B cell (primary cell): Measurements from ENCODE around the gene SMLR1. TPM values are rescaled to one million over a fixed set of nuclear protein-coding genes. Genes with fewer than 3 reads are reported as not detected.
A peak's percentile ranks its signal among the peaks of the same experiment; 100 is the strongest.

ENCODE experiments used
- ATAC-seq: fragments of 200-7000 bp; cut with Tn5 transposase; one replicate; pipeline ENCODE4 v1.10.0; 2021; ENCODE audit warnings: low read depth, mild to moderate bottlenecking, moderate number of reproducible peaks, moderate library complexity
- CTCF ChIA-PET: fragments of 350-600 bp; sonication (Branson Sonifier 250); formaldehyde crosslinking; loops from one replicate; lab custom pipeline; 2021; ENCODE audit warnings: antibody characterized with exemption, inconsistent platforms; lab: Charles Lee
- POLR2A ChIA-PET: fragments of 350-600 bp; sonication (Branson Sonifier 250); formaldehyde crosslinking; loops from one replicate; lab custom pipeline; 2021; ENCODE audit warnings: antibody characterized with exemption; lab: Charles Lee
- DNase-seq: peaks from one replicate; pipeline ENCODE4 v3.0.0; 2013
- H2AFZ ChIP-seq: 2 replicates; pipeline ENCODE4 v1.6.1; 2012; ENCODE audit warnings: mild to moderate bottlenecking, low read depth, low read length; ENCODE audit not compliant: insufficient read depth, poor library complexity, severe bottlenecking
- H3K27ac ChIP-seq, 2 donors: 1 replicate in 1 of 2; 2 replicates in 1 of 2; pipeline ENCODE4 v1.5.1; 2012 to 2013; ENCODE audit warnings: low read length in 2 of 2, mild to moderate bottlenecking in 2 of 2, moderate library complexity in 1 of 2
- H3K27me3 ChIP-seq, 4 experiments: fragments of 200-600 bp in 1 of 4; sonication (generic) in 1 of 4; replicated peaks in 1 of 4; 1 replicate in 2 of 4; 2 replicates in 2 of 4; pipeline versions ENCODE4 v1.6.1 to v1.7.0; 2013 to 2016; ENCODE audit warnings: low read length in 3 of 4, mild to moderate bottlenecking in 2 of 4, mixed read lengths in 1 of 4, moderate library complexity in 1 of 4; ENCODE audit not compliant: insufficient read depth in 4 of 4, control insufficient read depth in 3 of 4; ENCODE audit errors: control extremely low read depth in 1 of 4
- H3K36me3 ChIP-seq, 2 experiments: replicated peaks in 1 of 2; 1 replicate in 1 of 2; 2 replicates in 1 of 2; pipeline versions ENCODE4 v1.6.1 to v1.7.1; 2013; ENCODE audit warnings: low read length in 1 of 2; ENCODE audit not compliant: insufficient read depth in 2 of 2, control insufficient read depth in 1 of 2; ENCODE audit errors: control extremely low read depth in 1 of 2, extremely low read depth in 1 of 2
- H3K4me1 ChIP-seq, 2 donors: fragments of 200-600 bp in 1 of 2; sonication (generic) in 1 of 2; 1 replicate in 1 of 2; 2 replicates in 1 of 2; pipeline versions ENCODE4 v1.5.1 to v1.6.1; 2013 to 2017; ENCODE audit warnings: low read length in 2 of 2; ENCODE audit not compliant: control insufficient read depth in 2 of 2, insufficient read depth in 2 of 2
- H3K4me2 ChIP-seq: replicated peaks from 2 replicates; pipeline ENCODE3; 2012; ENCODE audit warnings: mild to moderate bottlenecking, low read depth, low read length; ENCODE audit not compliant: poor library complexity, severe bottlenecking
- H3K4me3 ChIP-seq, 5 experiments: fragments of 200-600 bp in 1 of 5; sonication (generic) in 1 of 5; 1 replicate in 3 of 5; 2 replicates in 2 of 5; pipeline versions ENCODE4 v1.5.1 to v1.7.0; 2011 to 2016; ENCODE audit warnings: low read length in 4 of 5, mild to moderate bottlenecking in 4 of 5, low read depth in 2 of 5, control low read depth in 1 of 5, moderate library complexity in 1 of 5; ENCODE audit not compliant: insufficient read depth in 1 of 5; ENCODE audit errors: control extremely low read depth in 1 of 5, extremely low read depth in 1 of 5
- H3K79me2 ChIP-seq: fragments of 200-600 bp; sonication (generic); one replicate; pipeline ENCODE4 v1.6.0; 2016; ENCODE audit warnings: low read length; ENCODE audit not compliant: control insufficient read depth, insufficient read depth
- H3K9ac ChIP-seq: fragments of 200-600 bp; sonication (generic); 2 replicates; pipeline ENCODE4 v1.6.1; 2017; ENCODE audit warnings: mild to moderate bottlenecking, low read length, moderate library complexity
- H3K9me3 ChIP-seq, 3 donors: one replicate each; pipeline versions ENCODE4 v1.6.1 to v1.7.1; 2013; ENCODE audit warnings: low read length in 2 of 3; ENCODE audit not compliant: control insufficient read depth in 2 of 3, insufficient read depth in 1 of 3; ENCODE audit errors: control extremely low read depth in 1 of 3
- H4K20me1 ChIP-seq: 2 replicates; pipeline ENCODE4 v1.6.0; 2012; ENCODE audit warnings: mild to moderate bottlenecking, low read length; ENCODE audit not compliant: insufficient read depth, control insufficient read depth, poor library complexity, severe bottlenecking
- H3K27ac Mint-ChIP-seq: one replicate; pipeline ENCODE4 v1.8.0; 2021; ENCODE audit warnings: mixed read lengths
- H3K27me3 Mint-ChIP-seq: one replicate; pipeline ENCODE4 v1.8.0; 2021; ENCODE audit warnings: mixed read lengths
- H3K4me1 Mint-ChIP-seq: one replicate; pipeline ENCODE4 v1.8.0; 2021; ENCODE audit warnings: mixed read lengths
- H3K4me3 Mint-ChIP-seq: one replicate; pipeline ENCODE4 v1.8.0; 2021; ENCODE audit warnings: mixed read lengths
- H3K9me3 Mint-ChIP-seq: one replicate; pipeline ENCODE4 v1.8.0; 2022; ENCODE audit warnings: mixed read lengths; ENCODE audit not compliant: insufficient read depth
- EZH2 ChIP-seq: IDR thresholded peaks from 2 replicates; pipeline ENCODE4 v1.6.1; 2012; ENCODE audit warnings: borderline replicate concordance, low read depth, mild to moderate bottlenecking, moderate library complexity, low read length; ENCODE audit not compliant: insufficient read depth, poor library complexity, severe bottlenecking
- WGBS: methylation state at CpG from one replicate; pipeline ENCODE4 v1.1.5; 2013; ENCODE audit warnings: missing lambda C conversion rate; ENCODE audit not compliant: insufficient coverage; 5-methylcytosine and 5-hydroxymethylcytosine counted together
- intact Hi-C: fragments of 100-400 bp; cut with micrococcal nuclease; formaldehyde crosslinking; loops from one replicate; pipeline ENCODE4 v1.10.0; 2022
- polyA plus RNA-seq: library from polyadenylated mRNA; depleted of rRNA; stranded (reverse); fragments of >200 nt; gene quantifications from 2 replicates; pipeline ENCODE4 v1.2.3, GENCODE V29; 2012
- total RNA-seq, 2 donors: library from RNA; stranded (reverse); fragments of 120-200 nt in 1 of 2; gene quantifications; 1 replicate in 1 of 2; 2 replicates in 1 of 2; pipeline versions ENCODE4 v1.2.3 to v1.2.4, GENCODE V29; 2013 to 2022
- TF ChIP-seq, protein P1 (sequence below): fragments of 200-600 bp; IDR thresholded peaks from one replicate; pipeline ENCODE4 v1.8.0; 2022; ENCODE audit warnings: antibody characterized with exemption, mild to moderate bottlenecking

SMLR1 gene
- total and polyA plus RNA-seq, 2 donors (not counting 1 experiment from before 2014, with no cell fraction given): not detected

DNA sequence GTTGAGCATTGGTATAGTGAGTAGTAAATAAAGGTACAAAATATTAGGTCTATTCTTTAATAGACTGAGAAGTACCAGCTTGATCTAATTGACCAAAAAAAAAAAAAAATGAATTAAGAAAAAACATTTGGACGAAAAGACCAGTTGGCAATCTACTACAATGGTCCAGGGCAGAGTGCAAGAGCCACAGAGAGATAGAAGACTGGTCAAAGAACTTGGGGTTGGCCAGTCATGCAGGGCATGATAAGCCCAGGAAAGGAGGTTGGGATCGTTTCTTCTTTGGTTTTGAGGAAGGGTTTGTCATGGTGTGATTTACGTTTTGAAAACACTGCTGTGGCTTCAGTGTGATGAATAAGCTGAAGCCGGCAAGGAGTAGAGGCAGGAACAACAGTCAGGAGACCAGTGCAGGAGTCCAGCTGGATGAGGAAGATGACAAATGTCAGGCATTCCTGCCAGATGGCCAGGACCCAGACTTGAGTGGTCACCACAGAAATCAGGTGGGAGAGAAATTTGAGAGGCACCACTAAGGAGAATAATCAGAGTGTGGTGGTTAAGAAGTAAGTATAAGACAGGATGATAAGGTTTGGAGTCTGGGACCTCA, 14.0 kb downstream of the SMLR1 start:
- H3K4me2 ChIP-seq: no peak overlapping the region
- POLR2A ChIA-PET: no interaction called here
- no peak overlapping the region for H3K9ac ChIP-seq
- H3K4me3 Mint-ChIP-seq: no peak overlapping the region
- H3K36me3 ChIP-seq: peaks cover 0 to 10% of the 10 kb centered on the region in 2 experiments
- TF ChIP-seq, protein P1, sequence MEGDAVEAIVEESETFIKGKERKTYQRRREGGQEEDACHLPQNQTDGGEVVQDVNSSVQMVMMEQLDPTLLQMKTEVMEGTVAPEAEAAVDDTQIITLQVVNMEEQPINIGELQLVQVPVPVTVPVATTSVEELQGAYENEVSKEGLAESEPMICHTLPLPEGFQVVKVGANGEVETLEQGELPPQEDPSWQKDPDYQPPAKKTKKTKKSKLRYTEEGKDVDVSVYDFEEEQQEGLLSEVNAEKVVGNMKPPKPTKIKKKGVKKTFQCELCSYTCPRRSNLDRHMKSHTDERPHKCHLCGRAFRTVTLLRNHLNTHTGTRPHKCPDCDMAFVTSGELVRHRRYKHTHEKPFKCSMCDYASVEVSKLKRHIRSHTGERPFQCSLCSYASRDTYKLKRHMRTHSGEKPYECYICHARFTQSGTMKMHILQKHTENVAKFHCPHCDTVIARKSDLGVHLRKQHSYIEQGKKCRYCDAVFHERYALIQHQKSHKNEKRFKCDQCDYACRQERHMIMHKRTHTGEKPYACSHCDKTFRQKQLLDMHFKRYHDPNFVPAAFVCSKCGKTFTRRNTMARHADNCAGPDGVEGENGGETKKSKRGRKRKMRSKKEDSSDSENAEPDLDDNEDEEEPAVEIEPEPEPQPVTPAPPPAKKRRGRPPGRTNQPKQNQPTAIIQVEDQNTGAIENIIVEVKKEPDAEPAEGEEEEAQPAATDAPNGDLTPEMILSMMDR: no peak
- no peak overlapping the region for H2AFZ ChIP-seq
- H4K20me1 ChIP-seq: no peaks in the 10 kb centered on the region
- WGBS: 54% methylated on average over 4 of the region's 4 CpGs
- no peak for DNase-seq
- H3K27me3 Mint-ChIP-seq: no peaks in the 10 kb centered on the region
- CTCF ChIA-PET: interaction anchor here (1.0 kb wide), 1 partner anchor 520 kb away, joined by 4 read pairs; no protein-coding TSS in a partner anchor
- H3K27ac ChIP-seq: no peak overlapping the region
- no peak overlapping the region for H3K27ac Mint-ChIP-seq
- H3K4me1 Mint-ChIP-seq: peaks cover 2% of the 10 kb centered on the region
- H3K9me3 ChIP-seq: no peaks in the 10 kb centered on the region
- intact Hi-C loops: no loop called here
- no peaks in the 10 kb centered on the region for H3K27me3 ChIP-seq
- H3K4me3 ChIP-seq: no peak overlapping the region
- no peaks in the 10 kb centered on the region for H3K9me3 Mint-ChIP-seq
- no peak for ATAC-seq
- H3K79me2 ChIP-seq: no peaks in the 10 kb centered on the region
- no peaks in the 10 kb centered on the region for H3K4me1 ChIP-seq

DNA sequence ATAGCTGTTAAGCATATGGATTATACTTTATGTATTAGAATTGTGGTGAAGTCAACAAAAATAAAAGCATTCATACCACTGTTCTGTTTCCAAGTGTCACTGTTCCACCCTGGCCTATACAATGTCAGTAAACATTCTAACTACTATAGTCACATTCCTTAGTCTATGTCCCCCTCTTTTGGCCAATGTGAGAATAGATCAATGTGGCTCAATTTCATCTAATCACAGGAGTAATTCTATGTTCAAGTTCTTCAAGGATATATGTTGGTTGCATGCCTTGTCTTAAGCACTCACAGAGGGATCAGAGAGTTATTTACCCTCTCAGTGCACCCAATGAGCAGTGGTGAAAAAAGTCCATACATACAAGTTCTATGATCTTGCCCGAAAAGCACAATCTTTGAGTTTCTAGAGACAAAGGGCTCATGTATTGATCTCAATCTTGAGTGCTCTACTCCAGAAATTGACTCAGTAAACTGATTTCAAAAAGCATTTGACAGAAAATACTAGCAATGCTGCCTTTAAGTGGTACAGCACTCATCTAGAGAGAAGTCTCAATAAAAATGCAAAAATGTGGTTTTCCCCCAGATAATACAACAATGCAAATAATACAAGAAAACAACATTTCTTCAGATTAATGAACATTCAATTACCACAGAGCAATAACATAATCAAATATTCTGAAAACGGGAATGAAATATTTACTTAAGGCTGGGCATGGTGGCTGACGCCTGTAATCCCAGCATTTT, 16.5 kb downstream of the SMLR1 start:
- WGBS: 88% methylated on average over 3 of the region's 3 CpGs
- H3K27ac Mint-ChIP-seq: no peak overlapping the region

More for the DNA sequence above, 16.5 kb downstream of the SMLR1 start:
- H3K4me1 ChIP-seq: peaks cover 12 to 19% of the 10 kb centered on the region in 2 donors
- no peaks in the 10 kb centered on the region for H4K20me1 ChIP-seq
- peaks cover 0 to 10% of the 10 kb centered on the region in 2 experiments for H3K36me3 ChIP-seq
- no peaks in the 10 kb centered on the region for H3K79me2 ChIP-seq
- DNase-seq (peak; percentile 52), ATAC-seq (peak; percentile 39)
- H3K9me3 ChIP-seq: no peaks in the 10 kb centered on the region
- H2AFZ ChIP-seq: no peak overlapping the region
- no peaks in the 10 kb centered on the region for H3K9me3 Mint-ChIP-seq
- peaks cover 21% of the 10 kb centered on the region for H3K4me1 Mint-ChIP-seq
- H3K27me3 ChIP-seq: no peaks in the 10 kb centered on the region
- TF ChIP-seq, protein P1: peak; percentile 61
- no peak for TF ChIP-seq EZH2
- ChIA-PET CTCF (interaction anchor here (1.9 to 2.9 kb wide), 2 partner anchors 28 to 522 kb away, joined by 7 to 15 read pairs; no protein-coding TSS in a partner anchor), POLR2A (no interaction called here)
- H3K4me2 ChIP-seq: no peak overlapping the region
- H3K27me3 Mint-ChIP-seq: no peaks in the 10 kb centered on the region
- intact Hi-C loops: loop anchor here (1.0 to 2.0 kb wide), 2 partner anchors 521 to 551 kb away; no protein-coding TSS in a partner anchor
- no peak overlapping the region for H3K9ac ChIP-seq
- H3K4me3 Mint-ChIP-seq: no peak overlapping the region
- no peak overlapping the region for H3K27ac ChIP-seq
- no peak overlapping the region for H3K4me3 ChIP-seq
